GM23248 (cell line): ENCODE measurements around the gene NSD2. TPM values are rescaled to one million over a fixed set of nuclear protein-coding genes. Genes with fewer than 3 reads are reported as not detected.

ENCODE experiments used
- DNase-seq: peaks from one replicate; pipeline ENCODE4 v3.0.0-alpha.2; 2015
- H2AFZ ChIP-seq: fragments of 200-600 bp; sonication (generic); 2 replicates; pipeline ENCODE4 v1.6.1; 2016; ENCODE audit warnings: antibody characterized with exemption
- H3F3A ChIP-seq: fragments of 200-600 bp; sonication (generic); 2 replicates; pipeline ENCODE4 v1.6.1; 2016; ENCODE audit warnings: mild to moderate bottlenecking, antibody characterized with exemption, mixed run types; ENCODE audit not compliant: insufficient read depth
- H3K27ac ChIP-seq: fragments of 200-600 bp; sonication (generic); 2 replicates; pipeline ENCODE4 v1.5.1; 2016; ENCODE audit warnings: mild to moderate bottlenecking
- H3K27me3 ChIP-seq: fragments of 200-600 bp; sonication (generic); replicated peaks from 2 replicates; pipeline ENCODE4 v1.6.1; 2016; ENCODE audit warnings: mild to moderate bottlenecking; ENCODE audit not compliant: insufficient read depth
- H3K36me3 ChIP-seq: fragments of 200-600 bp; sonication (generic); 2 replicates; pipeline ENCODE4 v1.6.1; 2016; ENCODE audit warnings: low read depth, mild to moderate bottlenecking
- H3K4me1 ChIP-seq: fragments of 200-600 bp; sonication (generic); 2 replicates; pipeline ENCODE4 v1.6.1; 2016; ENCODE audit warnings: mild to moderate bottlenecking; ENCODE audit not compliant: insufficient read depth
- H3K4me2 ChIP-seq: fragments of 200-600 bp; sonication (generic); one replicate; pipeline ENCODE4 v1.6.1; 2016; ENCODE audit warnings: mild to moderate bottlenecking; ENCODE audit not compliant: unreplicated experiment
- H3K4me3 ChIP-seq: fragments of 200-600 bp; sonication (generic); 2 replicates; pipeline ENCODE4 v1.5.1; 2016; ENCODE audit warnings: mild to moderate bottlenecking
- H3K79me2 ChIP-seq: fragments of 200-600 bp; sonication (generic); 2 replicates; pipeline ENCODE4 v1.6.1; 2016; ENCODE audit warnings: mild to moderate bottlenecking; ENCODE audit not compliant: insufficient read depth
- H3K9ac ChIP-seq: fragments of 200-600 bp; sonication (generic); 2 replicates; pipeline ENCODE4 v1.6.1; 2016; ENCODE audit warnings: mild to moderate bottlenecking
- H3K9me2 ChIP-seq: fragments of 200-600 bp; sonication (generic); 2 replicates; pipeline ENCODE4 v1.6.1; 2016; ENCODE audit warnings: mixed run types, mild to moderate bottlenecking, moderate library complexity; ENCODE audit not compliant: insufficient read depth
- H3K9me3 ChIP-seq: fragments of 200-600 bp; sonication (generic); one replicate; pipeline ENCODE4 v1.6.1; 2017; ENCODE audit warnings: low read depth
- H4K20me1 ChIP-seq: fragments of 200-600 bp; sonication (generic); 2 replicates; pipeline ENCODE4 v1.6.0; 2016; ENCODE audit not compliant: insufficient read depth
- EZH2 ChIP-seq: fragments of 200-600 bp; sonication (generic); IDR thresholded peaks from 2 replicates; pipeline ENCODE4 v1.6.1; 2018; ENCODE audit warnings: antibody characterized with exemption, mild to moderate bottlenecking; ENCODE audit not compliant: insufficient read depth, poor library complexity, severe bottlenecking
- EZH2phosphoT487 ChIP-seq: fragments of 200-600 bp; sonication (generic); IDR thresholded peaks from 2 replicates; pipeline ENCODE4 v1.6.1; 2018; ENCODE audit warnings: antibody characterized with exemption, moderate library complexity, mild to moderate bottlenecking, low read depth; ENCODE audit not compliant: insufficient read depth
- WGBS, 2 experiments: methylation state at CpG; one replicate each; pipeline ENCODE4 v1.1.6; 2015 to 2017; ENCODE audit warnings: low lambda C conversion rate in 2 of 2, low coverage in 1 of 2; ENCODE audit errors: missing lambda C conversion rate in 2 of 2; 5-methylcytosine and 5-hydroxymethylcytosine counted together
- in situ Hi-C: fragments of 300-500 bp; cut with MboI; formaldehyde crosslinking; loops from 2 replicates; pipeline ENCODE4 v1.15.0; 2020
- polyA plus RNA-seq: library from polyadenylated mRNA; unstranded; fragments of >200 nt; fragmentation: Nextera tagmentation; extraction: Ambion mirVana; gene quantifications from 2 replicates; pipeline ENCODE4 v1.2.1, GENCODE V29; 2016
- total RNA-seq: library from RNA; depleted of rRNA; stranded (reverse); fragments of >200 nt; shearing (Covaris generic); gene quantifications from 2 replicates; pipeline ENCODE4 v1.2.3, GENCODE V29; 2014

NSD2 gene
- total and polyA plus RNA-seq, 2 experiments from 2014 or later, result 20.1 to 32.4 TPM

DNA sequence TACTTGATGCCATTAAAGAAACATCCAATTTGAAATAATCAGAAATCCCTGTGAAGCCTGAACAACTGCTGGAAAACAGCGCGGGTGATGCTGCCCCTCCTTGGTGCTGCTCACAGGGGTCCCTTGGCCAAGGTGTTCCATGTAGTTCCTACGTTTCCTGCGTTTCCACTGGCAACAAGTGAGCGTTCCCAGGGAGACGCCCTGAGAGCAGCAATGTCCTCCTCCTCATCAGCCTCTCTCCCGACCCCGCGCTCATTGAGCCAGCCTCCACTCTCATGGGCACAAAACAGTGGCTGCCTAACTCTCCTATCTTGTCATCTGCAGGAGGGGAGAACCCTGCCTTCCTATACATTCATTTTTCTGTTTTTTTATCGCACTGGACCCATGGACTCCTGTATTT lies 34.1 kb upstream of the NSD2 start:
- in situ Hi-C loops, result no loop called here
- peaks cover 13% of the 10 kb centered on the region; the same call in 1 of the 2 replicates for H3K36me3 ChIP-seq

DNA sequence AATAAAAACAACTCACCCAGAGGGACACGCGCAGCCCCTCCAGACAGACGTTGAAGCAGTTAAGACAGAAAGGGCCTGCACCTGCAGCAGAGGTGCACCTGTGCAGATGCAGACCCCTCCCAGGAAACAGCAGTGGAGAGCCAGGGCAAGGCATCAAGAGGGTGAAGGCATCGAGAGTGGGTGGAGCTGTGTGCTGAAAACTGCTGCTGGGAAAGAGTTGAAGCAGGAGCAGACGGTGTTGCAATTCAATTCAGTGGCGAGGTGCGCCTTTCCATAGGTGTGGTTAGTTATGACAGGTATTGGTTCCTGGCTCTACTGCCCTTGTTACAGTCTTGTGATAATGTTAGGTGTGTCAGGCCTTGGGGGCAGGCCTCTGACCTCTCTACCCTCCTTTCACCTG lies 31.9 kb upstream of the NSD2 start:
- H3K4me3 ChIP-seq, result no peak overlapping the region
- in situ Hi-C loops, result no loop called here
- peaks cover 13% of the 10 kb centered on the region; the same call in 1 of the 2 replicates for H3K36me3 ChIP-seq

More for the DNA sequence above, 34.1 kb upstream of the NSD2 start:
- no peaks in the 10 kb centered on the region for H3F3A ChIP-seq
- no peaks in the 10 kb centered on the region for H3K9me2 ChIP-seq
- no peaks in the 10 kb centered on the region for H4K20me1 ChIP-seq
- H3K27me3 ChIP-seq, result no peaks in the 10 kb centered on the region
- DNase-seq, result no peak
- H2AFZ ChIP-seq, result no peak overlapping the region
- H3K4me1 ChIP-seq, result no peaks in the 10 kb centered on the region
- WGBS, 2 experiments, result 96 to 98% methylated on average over 10 of the region's 10 CpGs
- TF ChIP-seq EZH2phosphoT487, result no peak
- TF ChIP-seq EZH2, result no peak
- H3K4me3 ChIP-seq, result no peak overlapping the region
- H3K9ac ChIP-seq, result no peak overlapping the region
- H3K4me2 ChIP-seq, result no peak overlapping the region
- no peak overlapping the region for H3K27ac ChIP-seq
- H3K79me2 ChIP-seq, result peaks cover 50% of the 10 kb centered on the region
- H3K9me3 ChIP-seq, result no peaks in the 10 kb centered on the region

DNA sequence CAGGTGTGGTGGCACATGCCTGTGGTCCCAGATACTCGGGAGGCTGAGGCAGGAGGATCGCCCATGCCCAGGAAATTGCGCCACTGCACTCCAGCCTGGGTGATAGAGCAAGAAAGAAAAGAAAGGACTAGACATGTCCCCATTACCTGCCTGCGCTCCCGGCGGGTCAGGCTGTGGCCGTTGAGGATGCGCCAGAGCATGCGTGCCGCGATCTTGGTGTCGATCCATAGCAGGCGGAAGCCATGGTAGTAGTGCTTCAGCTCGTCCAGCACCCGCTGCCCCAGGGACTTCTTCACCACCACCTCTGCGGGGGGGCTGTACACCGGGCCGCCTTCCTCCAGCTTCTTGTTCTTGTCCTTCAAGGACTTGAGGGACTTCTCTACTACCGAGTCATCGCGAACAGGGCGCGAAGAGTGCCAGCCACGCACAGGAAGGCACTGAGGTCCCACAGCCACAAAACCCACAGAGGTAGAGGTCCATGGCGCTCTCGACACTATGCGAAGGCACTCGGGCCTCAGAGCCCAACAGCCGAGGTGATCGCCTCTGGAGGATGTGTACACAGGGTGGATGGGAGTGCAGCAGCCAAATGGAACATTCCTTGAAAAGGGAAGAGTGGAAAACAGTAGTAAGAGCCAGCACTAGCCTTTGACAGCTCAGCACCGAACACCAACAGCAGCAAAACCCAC lies 29.8 kb upstream of the NSD2 start:
- H2AFZ ChIP-seq, result no peak overlapping the region
- 93 to 95% methylated on average over 28 to 31 of the region's 31 CpGs for WGBS, 2 experiments

More for the DNA sequence above, 31.9 kb upstream of the NSD2 start:
- Histone ChIP-seq H3K4me2 (no peak overlapping the region), H3F3A (peaks cover 12% of the 10 kb centered on the region), H3K27ac (no peak overlapping the region), H3K9me3 (no peaks in the 10 kb centered on the region), H3K9ac (no peak overlapping the region), H2AFZ (no peak overlapping the region), H3K79me2 (peaks cover 66% of the 10 kb centered on the region), H4K20me1 (no peaks in the 10 kb centered on the region; the same call in 1 of the 2 replicates), H3K4me1 (peaks cover 17% of the 10 kb centered on the region), H3K27me3 (no peaks in the 10 kb centered on the region), H3K9me2 (no peaks in the 10 kb centered on the region)
- no peak for DNase-seq
- no peak for TF ChIP-seq EZH2phosphoT487
- no peak for TF ChIP-seq EZH2
- WGBS, 2 experiments, result 72 to 91% methylated on average over 7 of the region's 7 CpGs

DNA sequence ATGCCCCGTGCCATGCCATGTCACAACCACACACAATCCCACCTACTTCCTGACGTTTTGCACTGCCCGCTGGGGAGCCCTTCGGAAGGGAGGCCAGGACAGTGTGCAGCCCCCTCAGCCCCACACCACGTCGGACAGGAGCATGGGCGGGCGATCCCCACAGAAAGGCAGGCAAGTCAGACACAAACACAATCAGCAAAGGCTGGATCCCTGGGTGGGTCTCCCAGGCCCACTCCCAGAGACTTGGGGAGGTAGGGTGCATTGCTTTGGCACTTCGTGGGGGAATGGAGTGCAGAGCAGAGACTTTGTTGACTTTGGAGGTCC lies 29.3 kb upstream of the NSD2 start:
- Histone ChIP-seq H3K4me2 (no peak overlapping the region), H3K4me3 (no peak overlapping the region), H3K27ac (no peak overlapping the region), H3K27me3 (no peaks in the 10 kb centered on the region), H3F3A (peaks cover 16% of the 10 kb centered on the region), H3K36me3 (peaks cover 18% of the 10 kb centered on the region; the same call in 1 of the 2 replicates), H4K20me1 (no peaks in the 10 kb centered on the region; the same call in 1 of the 2 replicates), H3K9ac (no peak overlapping the region), H3K9me2 (no peaks in the 10 kb centered on the region), H3K9me3 (no peaks in the 10 kb centered on the region), H3K4me1 (peaks cover 17% of the 10 kb centered on the region), H3K79me2 (peaks cover 87% of the 10 kb centered on the region), H2AFZ (no peak overlapping the region)
- in situ Hi-C loops, result no loop called here
- WGBS, 2 experiments, result 79 to 83% methylated on average over 9 of the region's 9 CpGs
- DNase-seq, result no peak
- TF ChIP-seq EZH2phosphoT487 (no peak), EZH2 (no peak)

More for the DNA sequence above, 29.8 kb upstream of the NSD2 start:
- peaks cover 82% of the 10 kb centered on the region for H3K79me2 ChIP-seq
- H3K9me2 ChIP-seq, result no peaks in the 10 kb centered on the region
- no peaks in the 10 kb centered on the region; the same call in 1 of the 2 replicates for H4K20me1 ChIP-seq
- no peak overlapping the region for H3K4me2 ChIP-seq
- H3K4me1 ChIP-seq, result peaks cover 17% of the 10 kb centered on the region
- in situ Hi-C loops, result no loop called here
- H3K27me3 ChIP-seq, result no peaks in the 10 kb centered on the region
- no peak for DNase-seq
- no peak overlapping the region for H3K9ac ChIP-seq
- no peak for TF ChIP-seq EZH2phosphoT487
- TF ChIP-seq EZH2, result no peak
- H3F3A ChIP-seq, result peaks cover 16% of the 10 kb centered on the region
- no peaks in the 10 kb centered on the region for H3K9me3 ChIP-seq
- H3K4me3 ChIP-seq, result no peak overlapping the region
- no peak overlapping the region for H3K27ac ChIP-seq
- peaks cover 13% of the 10 kb centered on the region; the same call in 1 of the 2 replicates for H3K36me3 ChIP-seq
